ENCODE measurements around the gene TTC22.

The TTC22 gene

DNA sequence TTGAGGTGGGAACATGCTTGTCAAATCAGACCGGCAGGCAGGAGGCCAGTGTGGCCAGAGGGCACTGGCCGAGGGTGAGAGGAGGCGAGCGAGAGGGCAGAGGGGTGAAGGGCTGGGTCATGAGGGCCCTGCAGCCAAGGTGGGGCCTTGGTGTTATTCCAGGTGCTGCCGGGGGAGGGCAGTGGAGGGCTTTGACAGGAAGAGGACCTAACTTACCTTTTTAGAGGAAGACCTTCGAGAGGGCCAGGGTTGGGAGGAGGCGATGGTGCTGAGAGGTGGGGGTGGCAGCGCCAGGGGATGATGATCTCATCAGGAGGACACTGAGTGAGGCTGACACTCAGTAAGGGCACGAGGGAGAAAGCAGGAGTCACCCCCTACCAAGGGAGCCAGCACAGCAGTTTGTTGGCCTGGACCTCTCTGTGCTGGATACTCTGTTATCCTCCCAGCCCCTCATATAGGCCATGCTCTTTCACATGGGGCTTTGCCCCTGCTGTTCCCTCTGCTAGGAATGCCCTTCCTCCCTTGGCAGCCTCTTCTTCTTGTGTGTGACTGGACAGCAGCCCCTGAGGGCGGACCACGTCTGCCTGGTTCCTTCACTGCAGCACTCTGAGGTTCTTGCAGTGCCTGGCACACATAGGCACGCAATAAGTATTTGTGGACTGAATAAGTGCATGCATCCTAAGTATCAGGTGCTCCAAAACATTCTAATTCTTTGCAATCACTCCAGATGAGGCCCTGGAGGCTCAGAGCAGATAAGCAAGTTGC, 7.5 kb upstream of the TTC22 start:
- DNase-seq (ENCODE audit: low read depth in 2 of 2) = no peak

DNA sequence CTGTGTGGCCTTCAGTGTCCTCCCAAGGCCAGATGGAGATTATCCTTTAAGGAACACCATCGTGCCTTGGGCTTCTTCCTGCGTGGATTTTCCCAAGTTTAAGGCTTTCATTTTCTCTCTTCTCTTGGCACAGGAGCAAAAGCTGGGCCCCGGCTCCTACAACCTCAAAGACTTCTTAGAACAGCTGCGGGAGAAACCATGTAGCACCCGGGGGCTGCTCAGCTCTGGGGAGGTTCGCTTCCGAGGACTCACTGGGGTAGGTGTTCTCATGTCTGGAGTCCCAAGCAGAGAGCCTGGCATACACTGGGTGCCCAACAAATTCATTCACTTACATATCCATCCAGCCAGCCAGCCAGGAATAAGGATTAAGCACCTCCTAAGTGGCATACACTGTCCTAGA, 6.6 kb upstream of the TTC22 start:
- no peak for DNase-seq (ENCODE audit: low read depth in 2 of 2)

DNA sequence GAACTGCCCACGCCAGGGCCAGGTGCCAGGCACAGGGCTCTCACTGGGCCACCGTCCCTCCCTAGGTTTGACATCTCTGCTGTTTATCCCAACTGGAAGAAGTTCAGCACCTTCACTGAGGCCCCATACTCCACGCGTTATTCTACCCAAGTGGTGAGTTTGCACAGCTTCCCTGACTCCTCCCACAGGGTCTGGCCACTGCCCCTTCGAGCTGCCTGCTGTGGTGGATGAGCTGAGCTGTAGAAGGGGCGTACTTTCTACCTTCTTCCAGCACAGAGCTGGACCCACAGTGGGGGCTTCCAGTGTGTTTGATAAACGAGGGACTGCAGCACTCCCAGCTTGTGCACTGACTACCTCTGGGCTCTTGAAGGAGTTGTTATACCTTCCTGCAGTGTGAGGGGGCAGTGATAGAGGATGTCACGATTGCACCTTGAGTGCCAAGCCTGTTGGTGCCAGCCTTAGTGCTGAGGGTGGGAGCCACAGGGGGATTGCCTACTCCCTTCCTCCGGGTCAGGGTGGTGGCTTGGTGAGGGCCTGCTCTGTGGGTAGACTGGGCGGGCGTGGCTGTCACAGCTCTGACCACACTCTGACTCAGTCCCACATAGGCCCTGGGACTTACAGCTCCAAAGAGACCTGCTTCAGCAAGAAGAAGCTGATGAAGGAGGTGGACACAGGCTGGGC, 5.9 kb upstream of the TTC22 start:
- DNase-seq (ENCODE audit: low read depth in 2 of 2) = peak; percentile 19 to 24

DNA sequence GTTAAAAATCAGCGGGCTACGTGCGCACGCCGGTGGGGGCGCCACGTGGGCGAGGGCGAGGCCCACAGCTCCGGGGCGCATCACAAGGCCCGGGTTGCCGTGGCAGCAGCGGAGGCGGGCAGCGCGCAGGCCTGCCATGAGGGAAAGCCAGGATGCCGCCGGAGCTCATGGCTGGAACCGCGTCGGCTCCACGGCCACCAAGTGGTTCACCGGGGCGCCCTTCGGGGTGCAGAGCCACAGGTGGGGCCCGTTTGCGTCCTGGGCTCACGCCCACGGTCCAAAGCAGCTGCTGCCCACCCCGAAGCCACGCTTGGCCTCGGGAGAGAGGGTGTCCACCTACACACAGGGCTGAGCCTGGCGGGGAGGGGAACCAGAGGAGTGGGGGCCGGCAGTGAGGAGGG, 4.9 kb upstream of the TTC22 start:
- no peak for DNase-seq (ENCODE audit: low read depth in 2 of 2)

DNA sequence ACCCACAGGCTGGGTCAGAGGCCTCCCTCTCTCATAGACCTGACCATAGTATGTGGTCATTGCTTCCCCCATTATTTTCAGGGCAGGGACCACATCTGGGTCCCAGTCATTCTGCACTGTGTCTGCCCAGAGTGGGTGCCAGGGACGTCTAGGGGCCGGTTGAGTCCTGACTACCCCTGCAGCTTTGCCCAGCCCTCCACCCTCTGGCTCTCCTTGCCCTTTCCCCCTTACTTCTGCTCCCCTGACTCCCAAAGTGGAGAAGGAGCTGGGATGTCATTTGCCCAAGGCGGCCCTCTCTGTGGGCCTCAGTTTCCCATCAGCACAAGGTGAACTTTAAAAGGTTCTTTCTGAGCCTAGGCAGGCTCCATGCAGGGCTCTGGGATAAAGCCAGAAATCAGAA, 4.3 kb upstream of the TTC22 start:
- DNase-seq (ENCODE audit: low read depth in 2 of 2) = no peak

DNA sequence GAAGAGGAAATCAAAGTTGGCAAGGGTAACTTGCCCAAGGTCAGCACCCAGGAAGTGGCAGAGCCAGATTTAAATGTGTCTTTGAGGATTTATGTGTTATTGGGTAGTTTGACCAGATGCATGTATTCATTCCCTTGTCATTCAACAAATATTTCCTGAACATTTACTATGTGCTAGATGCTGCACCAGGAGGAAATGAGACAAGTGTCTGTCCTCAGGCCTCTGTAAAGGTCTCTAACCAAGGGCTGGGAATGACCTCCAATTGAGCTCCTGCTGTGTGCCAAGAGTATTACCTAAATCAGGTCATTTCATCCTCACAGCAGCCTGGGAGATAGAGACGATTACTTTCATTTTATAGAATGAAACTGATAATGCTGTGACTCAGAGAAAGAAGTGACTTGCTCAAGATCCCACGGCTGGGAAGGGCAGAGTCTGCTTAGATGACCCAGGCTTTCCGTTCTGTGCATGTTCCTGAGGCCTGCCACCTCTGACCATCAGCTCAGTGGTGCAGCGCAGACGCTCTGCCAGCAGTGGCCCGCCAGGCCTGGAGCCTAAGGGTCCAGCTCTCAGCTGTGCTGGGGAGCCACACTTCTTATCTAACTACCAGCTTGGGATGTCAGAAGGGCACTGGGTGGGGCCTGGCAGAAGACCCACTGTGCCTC, 3.5 kb upstream of the TTC22 start:
- DNase-seq (ENCODE audit: low read depth in 2 of 2) = no peak

DNA sequence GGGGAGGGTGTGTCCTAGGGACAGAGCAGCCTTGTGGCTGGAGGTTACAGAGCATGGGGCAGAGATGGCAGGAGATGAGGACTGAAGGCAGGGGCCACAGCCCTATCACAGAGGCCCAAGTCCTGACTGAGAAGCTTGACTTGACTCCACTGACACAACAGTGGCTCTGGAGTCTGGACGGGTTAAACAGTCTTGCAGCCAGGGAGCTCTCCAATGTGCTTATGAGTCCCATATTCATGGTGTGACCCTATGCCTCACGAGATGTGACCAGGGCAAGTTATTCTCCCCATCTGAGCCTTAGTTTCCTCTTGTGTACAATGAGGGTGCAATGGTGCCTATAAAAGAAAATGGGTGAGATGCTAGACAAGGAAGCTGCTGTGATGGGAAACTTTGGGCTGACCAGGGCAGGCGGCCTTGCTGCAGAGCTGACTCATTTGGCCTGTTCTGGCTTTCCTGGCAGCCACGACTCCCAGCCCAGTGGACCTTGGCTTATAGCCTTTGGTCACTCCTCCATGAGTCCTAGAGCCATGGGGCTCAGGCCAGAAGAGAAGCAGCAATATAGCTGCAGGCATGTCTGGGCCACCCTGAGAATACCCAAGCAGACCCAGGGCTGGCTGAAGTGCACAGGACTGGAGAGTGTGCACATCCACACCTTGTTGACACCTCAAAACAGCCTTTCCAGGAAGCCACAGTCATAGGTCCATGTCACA, 2.8 kb upstream of the TTC22 start:
- DNase-seq (ENCODE audit: low read depth in 2 of 2) = no peak

DNA sequence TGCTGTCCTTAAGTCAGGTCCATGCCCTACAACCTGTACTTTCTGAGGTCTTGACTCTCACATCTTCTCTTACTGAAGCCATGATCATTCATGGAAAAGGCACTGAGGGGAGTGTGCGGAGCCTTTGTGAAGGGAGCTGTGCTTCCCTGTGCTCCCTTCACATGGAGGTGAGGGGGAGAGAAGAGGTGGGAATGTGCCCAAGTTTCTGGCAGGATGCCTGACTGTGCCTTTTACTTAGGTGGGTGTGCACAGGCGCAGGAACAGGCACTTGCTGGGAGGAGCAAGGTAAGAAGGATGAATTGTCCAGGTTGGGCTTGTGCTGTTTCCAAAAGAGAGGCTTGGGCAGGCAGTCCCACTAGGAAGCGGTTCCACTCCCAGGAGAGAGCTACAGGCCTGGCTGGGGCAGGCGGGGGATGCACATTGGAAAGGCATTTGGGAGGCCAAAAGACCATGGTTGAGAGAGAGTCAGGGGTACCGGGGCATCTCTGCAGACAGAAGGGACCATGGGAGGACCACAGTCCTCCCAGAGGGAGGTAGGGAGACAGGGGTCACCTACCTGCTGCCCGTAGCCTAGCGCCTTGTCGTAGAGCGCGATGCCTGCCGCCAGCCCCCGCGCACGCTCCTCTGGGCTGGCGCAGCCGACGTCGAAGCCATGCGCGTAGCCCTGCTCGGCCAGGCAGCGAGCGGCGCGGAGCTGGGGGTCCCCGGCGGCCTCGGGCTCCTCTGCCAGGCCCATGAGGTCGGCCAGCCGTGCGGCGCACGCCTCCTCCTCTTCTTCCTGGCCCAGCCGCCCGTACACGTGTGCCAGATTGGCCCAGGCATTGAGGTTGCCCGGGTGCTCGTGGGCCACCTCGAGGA, 853 bp downstream of the TTC22 start:
- no peak for DNase-seq (ENCODE audit: low read depth in 2 of 2)

DNA sequence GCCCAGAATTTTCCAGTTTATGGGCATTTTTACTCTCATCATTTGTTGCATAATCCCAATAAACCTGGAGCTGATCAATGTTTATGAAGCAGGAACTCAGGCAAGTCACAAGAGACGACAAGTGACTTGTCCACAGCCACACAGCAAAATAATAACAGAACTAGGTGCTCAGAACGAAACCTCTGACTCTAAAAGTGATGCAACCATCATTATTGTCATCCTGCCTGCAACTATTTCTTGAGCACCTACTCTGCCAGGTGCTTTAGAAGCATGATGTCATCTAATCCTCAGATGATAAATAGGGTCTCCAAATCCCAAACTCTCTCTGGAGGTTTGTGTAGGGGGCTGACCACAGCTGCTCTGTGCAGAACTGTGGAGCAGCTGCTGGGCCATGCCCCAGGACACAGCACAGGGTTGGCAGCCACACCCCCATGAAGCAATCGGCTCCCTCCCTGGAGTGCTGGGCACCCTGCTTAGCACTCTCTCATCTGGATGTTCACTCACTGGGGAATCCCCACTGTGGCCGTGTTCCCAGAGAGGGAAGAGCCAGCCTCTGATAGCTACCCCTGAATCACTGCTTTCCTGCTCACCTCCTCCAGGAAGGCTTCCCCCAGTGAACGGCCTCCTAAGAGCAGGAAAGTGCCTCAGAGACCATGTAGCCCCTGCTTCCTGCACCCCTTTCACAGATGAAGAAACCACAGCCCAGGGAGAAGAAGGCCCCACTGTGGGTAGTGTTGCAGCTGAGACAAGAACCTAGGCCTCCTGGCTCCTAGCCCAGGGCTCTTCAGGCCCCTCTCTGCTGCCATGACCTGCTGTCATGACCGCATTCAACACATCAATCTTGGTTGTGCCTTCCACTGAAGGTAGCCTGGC, 2.1 kb downstream of the TTC22 start:
- no peak for DNase-seq (ENCODE audit: low read depth in 2 of 2)

DNA sequence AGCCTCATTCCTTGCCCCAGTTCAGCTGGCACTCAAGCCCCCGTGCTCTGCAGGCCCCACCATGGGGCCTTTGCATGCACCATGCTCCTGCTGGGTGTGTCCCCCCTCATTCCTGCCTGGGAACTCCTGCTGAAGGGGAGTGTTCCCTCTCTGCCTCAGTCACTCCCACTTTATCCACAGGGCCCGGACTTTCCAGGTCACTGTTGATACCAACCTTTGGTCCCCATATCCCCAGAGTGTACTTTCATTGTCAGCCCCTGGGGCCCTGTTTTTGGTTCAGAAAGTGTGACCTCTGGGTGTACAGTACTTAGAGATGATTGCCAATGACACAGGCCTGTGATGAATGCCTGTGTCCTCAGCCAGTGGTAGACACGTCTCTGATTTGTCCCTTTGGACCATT, 2.9 kb downstream of the TTC22 start:
- no peak for DNase-seq (ENCODE audit: low read depth in 2 of 2)

DNA sequence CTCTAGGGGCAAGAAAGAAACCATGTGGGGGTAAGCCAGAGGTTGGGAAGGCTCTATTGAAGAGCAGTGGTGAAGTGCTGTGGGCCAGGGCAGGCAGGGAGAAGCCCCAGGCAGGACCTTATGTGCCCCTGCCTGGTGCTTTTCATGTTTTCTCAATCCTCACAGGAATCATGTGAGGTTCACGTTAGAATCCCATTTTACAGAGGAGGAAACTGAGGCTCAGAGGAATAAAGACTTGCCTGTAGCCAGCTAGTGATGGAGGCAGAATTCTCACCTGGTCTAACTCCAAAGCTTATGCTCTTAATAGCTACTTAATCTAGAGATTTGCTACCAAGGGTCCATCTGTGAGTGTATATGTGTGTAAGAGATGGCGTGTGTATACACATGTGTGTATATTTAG, 4.2 kb downstream of the TTC22 start:
- no peak for DNase-seq (ENCODE audit: low read depth in 2 of 2)

DNA sequence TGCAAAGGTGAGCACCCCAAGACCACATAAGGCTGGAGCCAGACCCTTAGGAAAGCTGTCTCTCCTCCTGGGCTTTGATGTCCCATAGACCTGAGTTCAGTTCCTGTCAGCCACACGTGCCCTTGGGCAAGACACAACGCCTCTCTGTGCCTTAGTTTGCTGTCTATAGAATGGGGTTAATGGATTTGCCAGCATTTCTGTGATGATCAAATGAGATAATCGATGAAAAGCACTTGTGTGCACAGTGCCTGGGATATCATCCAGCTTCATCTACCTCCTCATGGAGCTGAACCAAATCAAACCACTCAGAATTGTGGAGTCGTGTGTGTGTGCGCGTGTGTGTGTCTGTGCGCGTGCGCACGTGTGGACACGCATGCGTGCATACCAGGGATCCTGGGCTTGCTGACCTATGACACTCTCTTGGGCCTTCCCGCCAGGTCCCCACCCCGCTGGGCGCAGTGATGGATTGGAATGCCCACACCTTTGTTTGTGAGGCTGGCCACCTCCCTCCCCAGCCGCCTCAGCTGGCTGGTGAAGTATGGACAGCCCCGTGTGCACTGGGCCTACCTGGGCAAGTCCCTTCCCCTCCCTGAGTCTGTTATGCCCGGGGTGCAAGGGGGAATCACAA, 5.2 kb downstream of the TTC22 start:
- no peak for DNase-seq (ENCODE audit: low read depth in 2 of 2)

DNA sequence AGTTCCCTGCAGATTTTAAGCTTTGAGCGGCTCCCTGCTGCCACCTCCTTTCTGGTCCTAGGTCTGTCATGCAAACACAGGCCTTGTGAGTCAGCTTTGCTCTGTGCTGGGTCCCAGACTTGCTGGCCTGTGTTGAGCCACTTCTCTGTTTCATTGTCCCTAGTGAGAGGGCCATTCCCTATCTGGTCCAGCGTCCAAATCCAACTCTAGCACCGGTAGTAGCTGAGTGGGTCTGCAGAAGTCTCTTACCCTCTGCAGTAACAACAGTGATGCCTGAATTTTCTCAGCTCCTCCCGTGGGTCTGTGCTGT, 5.8 kb downstream of the TTC22 start:
- DNase-seq (ENCODE audit: low read depth in 2 of 2) = no peak

DNA sequence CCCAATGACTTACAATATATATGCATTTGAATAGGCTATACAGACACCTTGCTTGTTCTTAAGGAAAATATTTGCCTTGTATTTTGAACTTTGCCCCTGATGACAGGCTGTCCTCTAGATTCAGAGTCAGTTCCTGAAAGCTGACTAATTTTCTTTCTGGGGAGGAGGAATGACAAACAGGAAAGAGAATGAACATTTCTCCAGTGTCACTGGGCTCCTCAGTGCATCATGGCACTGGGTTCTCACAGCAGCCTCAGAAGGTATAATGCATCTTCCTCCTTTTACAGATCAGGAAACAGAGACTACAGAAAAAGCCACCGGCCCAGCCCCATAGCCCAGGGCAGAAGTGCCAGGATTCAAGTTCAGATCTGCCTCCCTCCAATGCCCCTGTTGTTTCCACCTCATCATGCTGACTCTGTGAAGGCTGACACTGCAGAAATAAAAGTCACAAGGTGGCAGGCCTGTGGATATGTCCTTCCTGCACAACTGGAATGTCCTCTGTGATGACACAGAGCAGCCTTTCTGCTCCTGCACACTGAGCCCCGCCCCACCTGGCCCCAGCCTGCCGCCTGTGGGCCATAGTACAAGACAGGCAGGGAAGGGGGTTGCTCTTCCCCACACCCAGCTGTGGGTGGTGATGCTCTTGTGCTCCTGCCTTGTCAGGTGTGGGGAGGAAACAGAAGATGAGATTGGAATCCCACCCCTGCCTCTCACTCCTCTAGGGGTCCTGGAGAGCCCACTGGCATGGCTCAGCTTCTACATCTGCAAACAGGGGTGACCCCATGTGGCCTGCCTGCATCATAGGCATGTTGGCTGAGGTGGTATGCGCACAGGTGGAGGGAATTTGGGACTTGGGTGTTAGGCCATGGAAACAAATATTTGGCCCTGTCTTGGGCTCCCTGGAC, 6.4 kb downstream of the TTC22 start:
- no peak for DNase-seq (ENCODE audit: low read depth in 2 of 2)

DNA sequence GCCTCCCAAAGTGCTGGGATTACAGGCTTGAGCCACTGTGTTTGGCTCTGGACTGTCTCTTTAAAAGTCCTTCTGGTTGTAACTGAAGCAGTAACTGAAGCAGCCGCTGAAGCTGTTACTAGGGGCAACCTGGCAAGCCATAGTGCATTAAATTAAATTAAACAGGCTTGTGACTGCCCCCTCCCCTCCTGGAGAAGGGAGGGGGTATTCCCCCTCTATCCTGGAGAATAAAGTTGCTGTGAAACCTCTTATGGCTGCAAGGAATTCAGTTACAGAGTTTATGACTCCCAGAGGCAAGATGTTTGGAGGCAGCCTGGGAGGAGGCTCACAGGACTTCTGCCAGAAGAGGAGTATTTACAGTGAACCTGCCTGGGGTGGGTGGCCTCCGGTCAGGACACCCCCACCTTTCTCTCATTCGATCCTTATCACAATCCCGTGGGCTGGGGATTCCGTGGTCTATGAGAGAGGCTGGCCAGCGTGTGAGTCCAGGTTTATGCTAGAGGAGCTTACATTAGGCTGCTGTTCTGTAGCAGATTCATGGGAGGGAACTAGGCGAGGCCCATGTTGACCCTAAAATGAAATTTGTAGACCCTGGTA, 8.3 kb downstream of the TTC22 start:
- no peak for DNase-seq (ENCODE audit: low read depth in 2 of 2)

DNA sequence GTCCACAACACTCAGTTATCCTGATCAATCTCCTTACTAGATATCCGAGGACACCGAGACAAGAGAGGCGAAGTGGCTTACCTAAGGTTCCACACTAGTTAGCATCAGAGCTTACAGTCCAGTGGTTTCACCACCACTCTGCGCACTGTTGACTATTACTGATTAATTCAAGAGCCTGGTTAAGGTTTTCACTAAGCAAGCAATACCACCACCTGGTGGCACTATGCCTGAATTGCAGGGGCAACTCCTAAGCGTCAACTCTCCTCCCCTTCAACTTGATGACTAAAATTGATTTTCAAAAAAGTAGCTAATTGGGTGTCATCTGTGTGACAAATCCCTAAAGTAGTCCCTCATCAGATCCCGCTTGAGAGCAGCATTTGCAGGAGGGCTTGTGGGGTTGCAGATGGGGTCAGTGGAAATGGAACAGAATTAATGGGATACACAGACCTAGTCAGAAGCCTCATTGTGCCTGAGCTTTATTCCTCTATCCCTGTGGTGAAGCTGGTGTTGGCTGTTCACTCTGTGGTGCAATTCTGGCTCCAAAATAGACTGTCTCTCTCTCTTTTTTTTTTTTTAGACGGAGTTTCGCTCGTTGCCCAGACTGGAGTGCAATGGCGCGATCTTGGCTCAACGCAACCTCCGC, 9.1 kb downstream of the TTC22 start:
- peak in 1 of 2 donors; percentile 14 for DNase-seq (ENCODE audit: low read depth in 2 of 2)

DNA sequence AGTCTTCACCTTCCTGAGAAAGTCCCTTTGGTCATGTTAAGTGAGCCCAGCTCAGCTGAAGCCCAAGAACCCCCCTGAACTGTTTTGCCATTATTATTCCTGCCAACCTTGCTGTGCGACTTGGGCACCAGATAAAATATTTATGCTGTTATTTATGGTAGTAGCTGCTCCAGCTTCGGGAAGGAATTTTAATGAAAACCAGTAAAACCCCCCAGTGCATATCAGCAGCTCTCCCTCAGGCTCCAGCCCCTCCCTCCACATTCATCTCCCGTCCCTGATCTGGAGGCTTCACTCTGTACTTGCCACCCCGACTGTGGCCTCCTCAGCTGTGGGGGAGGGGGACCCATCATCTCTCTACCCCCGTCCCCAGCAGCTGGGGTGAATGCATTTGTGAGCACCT, 12.7 kb downstream of the TTC22 start:
- DNase-seq (ENCODE audit: low read depth in 2 of 2) = no peak

DNA sequence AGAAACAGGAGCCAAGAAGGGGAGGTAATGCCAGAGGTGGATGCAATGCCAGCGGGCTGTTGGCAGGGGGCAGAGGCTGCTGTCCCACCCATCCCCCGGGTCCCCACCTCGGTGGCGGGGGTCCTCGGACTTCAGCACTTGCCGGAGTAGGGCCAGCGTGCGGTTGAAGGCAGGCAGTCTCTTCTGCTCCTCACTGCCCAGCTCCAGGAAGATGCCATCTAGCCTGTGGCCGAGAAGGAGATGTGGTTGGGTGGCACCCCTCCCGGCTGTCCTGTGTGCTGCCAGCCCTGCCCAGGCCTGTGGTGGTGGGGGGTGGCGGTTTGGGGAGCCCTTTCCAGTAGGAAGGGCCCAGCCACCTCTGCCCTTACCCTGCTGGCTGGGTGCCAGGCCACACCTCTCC, 13.5 kb downstream of the TTC22 start:
- no peak for DNase-seq (ENCODE audit: low read depth in 2 of 2)

Measured in activated CD8-positive, alpha-beta memory T cell treated with anti-CD3 and anti-CD28 coated beads for 4 hours (primary cell).